IPS DF 6.9 (cell line): Measurements from ENCODE around the gene CEP97.

ENCODE experiments used
- DNase-seq: peaks from one replicate; pipeline ENCODE4 v3.0.0-alpha.2; 2013; ENCODE audit warnings: low read depth, low spot score
- H3K27ac ChIP-seq: one replicate; pipeline ENCODE4 v1.5.1; 2013; ENCODE audit warnings: low read length, control low read depth
- H3K27me3 ChIP-seq: 2 replicates; pipeline ENCODE4 v1.6.1; 2013; ENCODE audit warnings: mild to moderate bottlenecking, low read length; ENCODE audit not compliant: control insufficient read depth, insufficient read depth
- H3K36me3 ChIP-seq: 2 replicates; pipeline ENCODE4 v1.6.1; 2013; ENCODE audit warnings: low read length; ENCODE audit not compliant: control insufficient read depth, insufficient read depth
- H3K4me1 ChIP-seq: 2 replicates; pipeline ENCODE4 v1.6.1; 2013; ENCODE audit warnings: low read length; ENCODE audit not compliant: control insufficient read depth, insufficient read depth
- H3K4me3 ChIP-seq: 2 replicates; pipeline ENCODE4 v1.5.1; 2013; ENCODE audit warnings: mild to moderate bottlenecking, low read length
- H3K9me3 ChIP-seq: 2 replicates; pipeline ENCODE4 v1.6.1; 2013; ENCODE audit warnings: low read length, inconsistent platforms; ENCODE audit not compliant: control insufficient read depth, insufficient read depth
- WGBS: extraction: QIAGEN DNeasy Blood & Tissue Kit; methylation state at CpG from one replicate; pipeline ENCODE4 v1.1.7; 2013; ENCODE audit warnings: mixed read lengths, missing lambda C conversion rate; ENCODE audit not compliant: insufficient read length, insufficient coverage; 5-methylcytosine and 5-hydroxymethylcytosine counted together

Gene CEP97

DNA sequence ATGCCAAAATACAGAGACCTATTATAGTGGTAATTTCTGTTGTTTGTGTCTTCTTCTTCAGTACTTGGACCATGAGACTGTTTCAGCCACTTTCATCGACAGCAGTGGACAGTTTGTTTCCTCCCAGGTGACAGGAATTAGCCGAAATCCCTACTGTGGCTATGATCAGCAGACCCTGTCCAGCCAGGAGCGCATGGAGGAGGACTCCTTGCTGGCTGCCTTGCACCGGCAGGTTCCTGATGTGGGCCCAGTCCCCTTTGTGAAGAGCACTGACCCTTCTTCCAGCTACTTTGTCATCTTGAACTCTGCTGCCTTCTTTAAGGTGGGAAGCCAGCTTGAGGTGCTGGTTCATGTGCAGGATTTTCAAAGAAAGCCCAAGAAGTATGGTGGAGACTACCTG is 76.8 kb downstream of the CEP97 start:
- Histone ChIP-seq H3K4me3 (no peak overlapping the region), H3K4me1 (peaks cover 1% of the 10 kb centered on the region; the same call in 1 of the 2 replicates), H3K27me3 (no peaks in the 10 kb centered on the region), H3K27ac (no peak overlapping the region), H3K9me3 (no peaks in the 10 kb centered on the region), H3K36me3 (peaks cover 8% of the 10 kb centered on the region; the same call in 1 of the 2 replicates)
- DNase-seq: no peak
- WGBS: no CpG with 5 or more reads among the region's 4 CpGs

DNA sequence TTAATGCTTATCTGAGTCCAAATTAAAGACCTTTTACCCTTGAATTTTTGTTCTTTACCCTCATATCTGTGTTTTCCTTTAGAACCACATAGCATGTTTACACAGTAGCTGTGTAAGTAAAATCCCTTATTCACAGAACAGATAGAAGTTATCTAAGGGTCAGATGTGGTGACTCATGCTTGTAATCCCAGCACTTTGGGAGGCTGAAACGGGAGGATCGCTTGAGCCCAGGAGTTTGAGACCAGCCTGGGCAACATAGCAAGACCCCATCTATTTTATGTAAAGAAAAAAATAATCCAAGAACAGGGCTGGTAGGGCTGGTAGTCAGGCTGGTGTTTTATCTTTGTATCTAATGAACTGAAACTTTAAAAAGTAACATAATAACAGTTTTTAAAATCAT is 77.8 kb downstream of the CEP97 start:
- peaks cover 8% of the 10 kb centered on the region; the same call in 1 of the 2 replicates for H3K36me3 ChIP-seq
- H3K4me1 ChIP-seq: peaks cover 1% of the 10 kb centered on the region; the same call in 1 of the 2 replicates
- WGBS: no CpG with 5 or more reads among the region's 2 CpGs
- no peaks in the 10 kb centered on the region for H3K27me3 ChIP-seq
- H3K27ac ChIP-seq: no peak overlapping the region
- DNase-seq: no peak
- H3K9me3 ChIP-seq: no peaks in the 10 kb centered on the region
- no peak overlapping the region for H3K4me3 ChIP-seq

DNA sequence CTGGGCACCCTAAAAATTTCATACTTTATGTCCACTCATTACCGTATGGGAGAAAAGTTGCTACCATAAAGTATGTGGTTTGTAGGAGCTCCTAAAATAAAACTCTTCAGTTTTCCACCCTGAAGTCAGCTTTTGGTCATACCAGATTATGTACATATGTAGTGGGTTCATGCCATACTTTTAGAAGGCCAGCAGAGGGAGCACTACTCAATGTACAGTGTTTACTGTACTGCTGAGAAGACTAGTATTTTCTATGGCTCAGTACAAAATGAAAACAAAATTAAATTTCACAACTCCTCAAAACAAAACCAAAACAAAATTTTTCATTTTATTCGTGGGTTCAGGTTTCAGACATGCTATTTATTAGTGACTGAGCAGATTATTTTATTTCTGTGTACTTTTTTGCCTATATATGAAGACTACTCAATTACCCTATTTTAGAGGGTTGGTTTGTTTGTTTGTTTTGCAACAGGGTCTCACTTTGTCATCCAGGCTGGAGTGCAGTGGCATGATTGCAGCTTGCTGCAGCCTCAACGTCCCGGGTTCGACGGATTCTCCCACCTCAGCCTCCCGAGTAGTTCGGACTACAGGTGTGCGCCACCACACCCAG is 78.9 kb downstream of the CEP97 start:
- Histone ChIP-seq H3K4me1 (peaks cover 1% of the 10 kb centered on the region; the same call in 1 of the 2 replicates), H3K27ac (no peak overlapping the region), H3K27me3 (no peaks in the 10 kb centered on the region), H3K4me3 (no peak overlapping the region), H3K36me3 (peaks cover 8% of the 10 kb centered on the region; the same call in 1 of the 2 replicates), H3K9me3 (no peaks in the 10 kb centered on the region)
- no CpG with 5 or more reads among the region's 9 CpGs for WGBS
- no peak for DNase-seq

DNA sequence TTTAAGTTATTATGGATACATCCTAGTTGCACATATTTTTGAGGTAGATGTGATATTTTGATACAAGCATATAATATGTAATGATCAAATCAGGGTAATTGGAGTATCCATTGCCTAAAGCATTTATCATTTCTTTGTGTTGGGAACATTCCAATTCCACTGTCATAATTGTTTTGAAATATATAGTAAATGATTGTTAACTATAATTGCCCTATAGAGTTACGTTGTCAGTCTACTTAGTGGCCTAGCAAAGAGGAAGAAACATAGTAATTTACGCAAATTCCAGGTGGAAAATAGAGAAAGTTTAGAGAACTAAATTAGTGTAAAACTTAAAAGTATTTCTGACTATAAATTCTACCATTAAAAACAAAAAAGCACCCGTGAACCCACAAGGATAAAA is 79.5 kb downstream of the CEP97 start:
- Histone ChIP-seq H3K27ac (no peak overlapping the region), H3K4me1 (peaks cover 1% of the 10 kb centered on the region; the same call in 1 of the 2 replicates), H3K9me3 (no peaks in the 10 kb centered on the region), H3K27me3 (no peaks in the 10 kb centered on the region), H3K4me3 (no peak overlapping the region), H3K36me3 (peaks cover 8% of the 10 kb centered on the region; the same call in 1 of the 2 replicates)
- no CpG with 5 or more reads among the region's 3 CpGs for WGBS
- DNase-seq: no peak

DNA sequence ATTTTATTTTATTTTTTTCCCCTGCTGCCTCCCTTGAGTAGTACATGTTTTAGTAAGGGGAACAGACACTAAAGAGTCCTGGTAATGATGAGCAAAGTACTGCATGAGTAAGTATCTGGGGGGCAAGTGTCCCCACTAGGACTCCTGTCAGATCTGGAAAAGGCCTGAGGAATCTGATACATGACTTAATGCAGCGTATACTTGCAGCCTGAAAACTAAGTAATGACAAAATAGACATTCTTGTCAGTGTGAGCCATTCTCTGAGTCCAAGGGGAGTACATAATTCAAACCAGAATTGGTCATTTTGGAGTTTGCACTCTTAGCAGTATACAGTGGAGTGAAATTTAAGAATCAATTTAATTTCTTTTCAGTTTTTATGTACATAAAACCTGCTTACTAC is 82.1 kb downstream of the CEP97 start:
- no peak for DNase-seq
- WGBS: no CpG with 5 or more reads among the region's 1 CpG
- H3K27me3 ChIP-seq: no peaks in the 10 kb centered on the region
- H3K36me3 ChIP-seq: peaks cover 3% of the 10 kb centered on the region; the same call in 1 of the 2 replicates
- H3K4me1 ChIP-seq: no peaks in the 10 kb centered on the region
- no peak overlapping the region for H3K4me3 ChIP-seq
- H3K9me3 ChIP-seq: no peaks in the 10 kb centered on the region
- no peak overlapping the region for H3K27ac ChIP-seq

DNA sequence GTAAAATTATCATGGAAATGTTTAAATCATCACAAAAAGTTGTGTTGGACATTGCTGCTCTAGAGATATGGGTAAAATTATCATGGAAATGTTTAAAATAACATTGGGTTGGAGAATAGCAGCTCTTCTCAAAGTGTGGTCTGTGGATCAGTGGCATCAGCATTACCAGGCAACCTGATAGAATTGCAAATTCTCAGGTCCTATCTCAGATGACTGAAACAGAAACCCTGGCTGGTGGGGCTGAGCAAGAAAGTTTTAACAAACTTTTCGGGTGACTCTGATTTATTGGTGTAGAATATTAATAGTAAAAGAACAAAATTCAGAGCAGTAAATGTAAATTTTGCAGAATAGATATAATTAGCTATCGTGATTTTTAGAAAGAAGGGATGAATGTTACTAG is 83.5 kb downstream of the CEP97 start:
- 100% methylated on average over 1 of the region's 2 CpGs for WGBS
- no peak overlapping the region for H3K4me3 ChIP-seq
- no peak for DNase-seq
- H3K36me3 ChIP-seq: no peaks in the 10 kb centered on the region
- H3K9me3 ChIP-seq: no peaks in the 10 kb centered on the region
- H3K4me1 ChIP-seq: no peaks in the 10 kb centered on the region
- no peak overlapping the region for H3K27ac ChIP-seq
- no peaks in the 10 kb centered on the region for H3K27me3 ChIP-seq

DNA sequence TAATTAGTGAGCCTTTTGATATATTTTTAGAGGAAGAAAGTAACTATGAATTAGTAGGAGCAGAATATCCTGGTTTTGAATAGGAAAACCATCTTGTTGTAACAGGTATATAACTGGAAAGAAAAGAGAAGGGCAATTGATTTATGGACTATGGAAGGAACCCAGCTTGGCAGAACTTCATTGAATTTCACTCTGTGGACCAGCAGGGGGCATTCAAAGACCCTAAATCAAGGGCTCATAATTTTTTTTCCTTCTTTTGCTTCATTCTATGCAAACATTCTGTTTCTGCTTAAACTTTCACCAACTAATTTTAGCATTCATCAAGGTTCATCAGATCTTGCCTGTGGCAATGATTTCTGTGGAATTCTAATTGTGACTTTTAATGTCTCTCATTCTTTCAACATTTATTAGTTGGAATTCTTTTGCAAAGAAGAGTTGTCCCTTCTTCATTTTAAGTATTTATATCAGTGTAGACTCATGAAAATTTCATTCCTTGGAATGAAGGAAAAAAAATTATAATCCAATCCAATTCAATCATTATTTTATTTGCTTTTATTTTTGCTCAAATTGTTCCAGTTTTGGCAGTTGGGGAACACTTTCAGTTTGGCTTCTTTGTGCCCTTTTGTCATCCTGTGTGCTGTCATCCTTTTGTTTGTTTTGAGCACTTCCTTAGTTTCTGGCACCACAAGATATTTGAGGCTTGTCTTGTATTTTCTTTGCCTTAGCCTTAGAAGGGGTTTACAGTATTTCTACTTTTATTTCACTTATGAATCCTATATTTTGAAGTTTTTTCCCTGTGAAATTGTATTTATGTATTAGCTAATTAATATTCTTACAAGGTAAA is 85.0 kb downstream of the CEP97 start:
- H3K27ac ChIP-seq: no peak overlapping the region
- no peak overlapping the region for H3K4me3 ChIP-seq
- no peak for DNase-seq
- H3K36me3 ChIP-seq: no peaks in the 10 kb centered on the region
- H3K27me3 ChIP-seq: no peaks in the 10 kb centered on the region
- no peaks in the 10 kb centered on the region for H3K4me1 ChIP-seq
- H3K9me3 ChIP-seq: no peaks in the 10 kb centered on the region

DNA sequence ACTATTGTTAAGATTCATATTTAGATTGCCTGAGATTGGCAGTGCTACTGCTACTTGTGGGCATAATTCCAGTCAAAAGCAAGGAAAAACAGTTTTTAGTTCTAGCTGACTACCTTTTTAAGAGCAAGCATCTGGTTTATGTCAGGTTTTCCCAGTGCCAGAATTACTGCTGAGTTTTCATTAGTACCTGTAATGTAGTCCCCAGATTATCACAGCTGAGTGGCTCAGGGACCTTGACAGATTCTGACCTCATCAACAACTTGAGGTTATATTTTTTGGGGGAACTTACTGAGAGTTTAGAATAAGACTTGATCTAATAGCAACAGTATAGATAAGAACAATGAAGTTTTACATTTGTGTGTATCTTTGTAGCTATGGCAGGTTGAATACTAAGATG is 85.6 kb downstream of the CEP97 start:
- no peaks in the 10 kb centered on the region for H3K9me3 ChIP-seq
- no peaks in the 10 kb centered on the region for H3K36me3 ChIP-seq
- H3K4me1 ChIP-seq: no peaks in the 10 kb centered on the region
- no peak overlapping the region for H3K27ac ChIP-seq
- H3K4me3 ChIP-seq: no peak overlapping the region
- H3K27me3 ChIP-seq: no peaks in the 10 kb centered on the region
- no peak for DNase-seq

DNA sequence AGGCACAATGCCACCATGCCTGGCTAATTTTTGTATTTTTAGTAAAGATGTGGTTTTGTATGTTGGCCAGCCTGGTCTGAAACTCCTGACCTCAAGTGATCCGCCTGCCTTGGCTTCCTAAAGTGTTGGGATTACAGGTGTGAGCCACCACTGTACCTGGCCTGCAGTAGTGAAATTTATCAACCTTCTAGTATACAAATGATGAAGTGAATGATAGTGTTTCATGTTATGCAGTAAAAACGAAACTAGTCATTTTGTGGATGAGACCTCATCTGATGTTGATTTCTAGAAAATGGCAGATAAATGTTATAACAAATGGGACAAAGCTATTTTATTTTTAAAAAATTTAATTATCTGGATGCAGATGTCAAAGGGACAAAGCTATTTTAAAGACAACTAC is 87.5 kb downstream of the CEP97 start:
- H3K27ac ChIP-seq: no peak overlapping the region
- H3K4me3 ChIP-seq: no peak overlapping the region
- no peaks in the 10 kb centered on the region for H3K36me3 ChIP-seq
- DNase-seq: no peak
- no peaks in the 10 kb centered on the region for H3K9me3 ChIP-seq
- WGBS: no CpG with 5 or more reads among the region's 2 CpGs
- no peaks in the 10 kb centered on the region for H3K27me3 ChIP-seq
- H3K4me1 ChIP-seq: no peaks in the 10 kb centered on the region

DNA sequence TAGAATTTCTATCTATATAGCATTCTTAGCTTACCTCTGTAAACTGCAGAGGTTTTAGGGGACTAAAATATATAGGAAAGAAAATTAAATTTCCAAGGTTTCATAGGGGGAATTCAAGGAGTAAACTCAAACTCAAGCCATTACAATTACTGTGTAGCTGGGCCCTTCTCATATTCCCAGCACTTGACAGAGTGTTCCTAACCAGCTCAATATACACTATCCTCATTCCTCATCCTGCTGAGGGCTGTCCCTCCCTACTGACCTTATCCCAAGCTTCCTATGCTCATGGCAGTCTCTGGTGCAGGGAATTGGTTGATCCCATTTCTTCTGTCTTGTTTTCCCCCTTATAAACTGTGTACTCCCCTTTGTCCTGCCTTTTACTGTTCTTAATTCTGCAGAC is 88.5 kb downstream of the CEP97 start:
- H3K4me1 ChIP-seq: no peaks in the 10 kb centered on the region
- no peaks in the 10 kb centered on the region for H3K9me3 ChIP-seq
- no peak for DNase-seq
- H3K27ac ChIP-seq: no peak overlapping the region
- H3K27me3 ChIP-seq: no peaks in the 10 kb centered on the region
- no peaks in the 10 kb centered on the region for H3K36me3 ChIP-seq
- H3K4me3 ChIP-seq: no peak overlapping the region
